Esophagus muscularis mucosa (tissue), 3 donors: ENCODE data around the gene S100B.

ENCODE experiments used
- CTCF ChIP-seq, 3 experiments: fragments of 200-600 bp in 2 of 3; fragments of 450-650 bp in 1 of 3; sonication (generic) in 2 of 3; IDR thresholded peaks; one replicate each; pipeline ENCODE4 v1.5.1; 2017 to 2019; ENCODE audit warnings: antibody characterized with exemption in 3 of 3, mild to moderate bottlenecking in 2 of 3, moderate library complexity in 1 of 3
- POLR2AphosphoS5 ChIP-seq, 2 donors: sonication (generic); formaldehyde crosslinking; IDR thresholded peaks; one replicate each; pipeline ENCODE4 v1.6.1; 2017; ENCODE audit warnings: antibody characterized with exemption in 2 of 2

- TF ChIP-seq CTCF (IDR thresholded peaks at IDR 0.05) (no peak), POLR2AphosphoS5 (IDR thresholded peaks at IDR 0.05) (no peak)
Measured at GRCh38 chr21:46626975-46627501, 22.2 kb upstream of the S100B start.
